Body of pancreas (tissue), 4 donors: ENCODE results near the gene CSN3. TPM values are rescaled to one million over a fixed set of nuclear protein-coding genes. Genes with fewer than 3 reads are reported as not detected.

Experiments
- ATAC-seq: fragments of 150-250 bp; one replicate; pipeline ENCODE4 v1.9.1; 2016
- DNase-seq, 4 donors: peaks; one replicate each; pipeline ENCODE4 v3.0.0-alpha.2; 2019
- H3K27ac ChIP-seq, 4 donors: fragments of 200-600 bp; sonication (generic); 1 replicate in 3 of 4; 2 replicates in 1 of 4; pipeline versions ENCODE4 v1.5.1 to v1.6.1; 2016 to 2019; ENCODE audit warnings: mild to moderate bottlenecking in 1 of 4, mixed read lengths in 1 of 4, moderate library complexity in 1 of 4
- H3K27me3 ChIP-seq, 2 donors: fragments of 200-600 bp; sonication (generic); one replicate each; pipeline ENCODE4 v1.6.0; 2016; ENCODE audit warnings: mild to moderate bottlenecking in 1 of 2
- H3K36me3 ChIP-seq, 2 donors: fragments of 200-600 bp; sonication (generic); replicated peaks in 1 of 2; 2 replicates each; pipeline ENCODE4 v1.5.1; 2016; ENCODE audit warnings: low read depth in 2 of 2; ENCODE audit not compliant: insufficient read depth in 1 of 2
- H3K4me1 ChIP-seq: fragments of 200-600 bp; sonication (generic); one replicate; pipeline ENCODE4 v1.6.0; 2016
- H3K4me3 ChIP-seq, 2 donors: fragments of 200-600 bp; sonication (generic); 1 replicate in 1 of 2; 2 replicates in 1 of 2; pipeline ENCODE4 v1.5.1; 2016 to 2019
- H3K9me3 ChIP-seq, 3 donors: fragments of 200-600 bp; sonication (generic); 1 replicate in 2 of 3; 2 replicates in 1 of 3; pipeline ENCODE4 v1.5.1; 2016
- CTCF ChIP-seq, 7 experiments: fragments of 450-650 bp in 4 of 7; fragments of 200-600 bp in 3 of 7; sonication (generic) in 3 of 7; IDR thresholded peaks; one replicate each; pipeline ENCODE4 v1.5.1; 2016 to 2019; ENCODE audit warnings: antibody characterized with exemption in 7 of 7
- POLR2A ChIP-seq, 3 donors: fragments of 450-650 bp; IDR thresholded peaks; one replicate each; pipeline ENCODE4 v1.6.1; 2016; ENCODE audit warnings: antibody characterized with exemption in 3 of 3, mild to moderate bottlenecking in 2 of 3
- WGBS, 2 donors: methylation state at CpG; one replicate each; pipeline ENCODE4 v1.1.5; 2017; 5-methylcytosine and 5-hydroxymethylcytosine counted together
- intact Hi-C: fragments of 100-400 bp; cut with DNase I; formaldehyde crosslinking; loops from one replicate; pipeline ENCODE4 v1.15.1; 2023
- total RNA-seq, 2 donors: library from RNA; depleted of rRNA; stranded (reverse); fragments of >200 nt; gene quantifications; one replicate each; pipeline ENCODE4 v1.1.0, GENCODE V29; 2016

CSN3 gene
- total RNA-seq, 2 donors from 2014 or later: not detected

DNA sequence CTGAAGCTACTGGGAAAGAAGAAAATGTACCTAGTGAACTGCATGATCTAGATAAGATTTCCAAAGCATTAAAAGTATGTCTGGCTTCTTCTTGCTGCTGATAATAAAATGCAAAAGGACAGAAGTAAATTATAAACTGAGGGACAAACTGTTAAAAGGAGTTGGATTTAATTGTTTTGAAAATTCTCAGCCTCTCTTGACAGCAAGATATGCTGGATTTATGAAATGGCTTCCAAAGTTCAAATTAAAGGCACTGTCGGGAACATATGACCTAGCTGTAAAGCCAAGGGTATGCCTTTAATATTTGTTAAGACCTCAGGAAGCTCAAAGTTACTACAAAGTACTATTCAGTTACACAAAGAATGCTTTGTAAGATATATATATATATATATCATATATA is 46.3 kb downstream of the CSN3 start:
- DNase-seq: no peak
- ATAC-seq: no peak
- WGBS, 2 donors: 46 to 70% methylated on average over 1 of the region's 1 CpG
- no peaks in the 10 kb centered on the region for H3K36me3 ChIP-seq
- H3K27me3 ChIP-seq: no peaks in the 10 kb centered on the region
- no peak overlapping the region for H3K27ac ChIP-seq
- no peak overlapping the region for H3K4me3 ChIP-seq
- no peak for TF ChIP-seq POLR2A (IDR thresholded peaks at IDR 0.05)
- H3K9me3 ChIP-seq: no peaks in the 10 kb centered on the region
- H3K4me1 ChIP-seq: no peaks in the 10 kb centered on the region
- intact Hi-C loops: no loop called here

- intact Hi-C loops: no loop called here
- no peak for DNase-seq
- ATAC-seq: no peak
- 38 to 55% methylated on average over 2 of the region's 2 CpGs for WGBS, 2 donors
- Histone ChIP-seq H3K9me3 (no peaks in the 10 kb centered on the region), H3K27me3 (no peaks in the 10 kb centered on the region), H3K27ac (no peak overlapping the region), H3K36me3 (no peaks in the 10 kb centered on the region), H3K4me3 (no peak overlapping the region), H3K4me1 (no peaks in the 10 kb centered on the region)
- TF ChIP-seq CTCF (IDR thresholded peaks at IDR 0.05) (no peak), POLR2A (IDR thresholded peaks at IDR 0.05) (no peak)
Observed at GRCh38 chr4:70291341-70291740, 48.9 kb downstream of the CSN3 start.

- ATAC-seq (no peak), DNase-seq (no peak)
- Histone ChIP-seq H3K36me3 (no peaks in the 10 kb centered on the region), H3K27me3 (no peaks in the 10 kb centered on the region), H3K4me1 (no peaks in the 10 kb centered on the region), H3K4me3 (no peak overlapping the region), H3K9me3 (no peaks in the 10 kb centered on the region), H3K27ac (no peak overlapping the region)
- intact Hi-C loops: no loop called here
- TF ChIP-seq POLR2A (IDR thresholded peaks at IDR 0.05) (no peak), CTCF (IDR thresholded peaks at IDR 0.05) (no peak)
Observed at GRCh38 chr4:70297576-70297975, 55.2 kb downstream of the CSN3 start.

DNA sequence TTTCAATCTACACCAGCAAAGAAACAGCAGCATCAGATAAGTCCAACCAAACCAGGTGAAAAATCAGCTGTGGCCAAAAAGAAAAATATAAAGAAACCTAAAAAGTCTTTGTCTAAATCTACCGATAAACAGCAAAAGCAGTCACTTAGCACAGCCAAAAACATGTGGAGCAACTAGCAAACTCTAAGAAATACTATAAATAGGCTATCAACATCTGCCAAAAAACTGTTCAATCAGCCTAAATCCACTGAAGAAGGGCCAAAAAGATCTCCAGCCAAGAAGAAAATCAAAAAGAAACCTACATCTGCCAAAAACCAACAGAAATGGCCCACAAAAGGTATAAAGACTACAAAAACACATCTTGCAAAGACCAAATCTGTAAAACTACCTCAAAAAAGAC is 55.7 kb downstream of the CSN3 start:
- intact Hi-C loops: no loop called here
- H3K4me1 ChIP-seq: no peaks in the 10 kb centered on the region
- no peaks in the 10 kb centered on the region for H3K36me3 ChIP-seq
- DNase-seq (no peak), ATAC-seq (no peak)
- no peak overlapping the region for H3K27ac ChIP-seq
- H3K27me3 ChIP-seq: no peaks in the 10 kb centered on the region
- 44 to 56% methylated on average over 1 of the region's 1 CpG for WGBS, 2 donors
- TF ChIP-seq POLR2A (IDR thresholded peaks at IDR 0.05): no peak
- no peak for TF ChIP-seq CTCF (IDR thresholded peaks at IDR 0.05)
- no peaks in the 10 kb centered on the region for H3K9me3 ChIP-seq
- no peak overlapping the region for H3K4me3 ChIP-seq

DNA sequence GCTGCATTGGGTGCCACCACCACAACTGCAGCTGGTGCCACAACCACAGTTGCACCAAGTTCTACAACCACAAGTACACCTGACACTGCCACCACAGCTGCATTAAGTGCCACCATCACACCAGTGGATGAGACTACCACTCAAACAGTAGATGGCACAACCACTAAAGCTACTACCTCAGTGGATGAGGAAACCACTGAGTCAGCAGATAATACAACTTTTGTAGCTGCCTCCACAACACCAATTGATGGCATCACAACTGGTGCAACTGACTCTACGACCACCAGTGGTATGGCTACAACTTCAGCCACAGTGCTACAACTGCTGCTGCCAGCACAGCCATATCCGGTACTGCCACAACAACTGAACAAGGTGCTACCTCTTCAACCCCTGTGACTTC is 57.2 kb downstream of the CSN3 start:
- no peaks in the 10 kb centered on the region for H3K4me1 ChIP-seq
- H3K27ac ChIP-seq: no peak overlapping the region
- no peaks in the 10 kb centered on the region for H3K9me3 ChIP-seq
- 68 to 86% methylated on average over 2 of the region's 2 CpGs for WGBS, 2 donors
- no peak for TF ChIP-seq POLR2A (IDR thresholded peaks at IDR 0.05)
- TF ChIP-seq CTCF (IDR thresholded peaks at IDR 0.05): no peak
- no peak overlapping the region for H3K4me3 ChIP-seq
- H3K36me3 ChIP-seq: no peaks in the 10 kb centered on the region
- no peak for ATAC-seq
- H3K27me3 ChIP-seq: no peaks in the 10 kb centered on the region
- DNase-seq: no peak
- intact Hi-C loops: no loop called here
